Activated CD4-positive, alpha-beta T cell treated with anti-CD3 and anti-CD28 coated beads for 48 hours (primary cell): Measurements from ENCODE around the gene SUN5.

Source experiments
- DNase-seq: peaks from one replicate; pipeline ENCODE4 v3.0.0-alpha.2; 2020

SUN5 gene

GRCh38 chr20:33012327-33013189 is 8.3 kb upstream of the SUN5 start:
- DNase-seq = no peak

GRCh38 chr20:33010674-33011449 is 6.6 kb upstream of the SUN5 start:
- DNase-seq = no peak

- no peak for DNase-seq
These were observed 5.9 kb upstream of the SUN5 start for GRCh38 chr20:33010133-33010504.

GRCh38 chr20:33009214-33010132 is 5.2 kb upstream of the SUN5 start:
- DNase-seq = no peak

- DNase-seq = no peak
These were observed 4.3 kb upstream of the SUN5 start for GRCh38 chr20:33008336-33009213.

- DNase-seq = no peak
These were observed 3.4 kb upstream of the SUN5 start, which contains the start of gene BPIFB2 for GRCh38 chr20:33007376-33008335. TSS of gene BPIFB2 (plus strand) at chr20:33007704. CDS start at chr20:33008575, 871 bp downstream.

- DNase-seq = no peak
These were observed 2.6 kb upstream of the SUN5 start for GRCh38 chr20:33006776-33007375.

GRCh38 chr20:33005908-33006775 is 1.9 kb upstream of the SUN5 start:
- no peak for DNase-seq

- DNase-seq = peak; percentile 49
These were observed 916 bp upstream of the SUN5 start for GRCh38 chr20:33005132-33005566.

- DNase-seq = no peak
These were observed 2.0 kb downstream of the SUN5 start for GRCh38 chr20:33002087-33002808.

GRCh38 chr20:33000802-33001466 is 3.3 kb downstream of the SUN5 start:
- no peak for DNase-seq

- DNase-seq = no peak
These were observed 4.5 kb downstream of the SUN5 start for GRCh38 chr20:32999603-33000250.

- DNase-seq = no peak
These were observed 6.8 kb downstream of the SUN5 start for GRCh38 chr20:32997431-32997830.

GRCh38 chr20:32995802-32996201 is 8.4 kb downstream of the SUN5 start:
- no peak for DNase-seq

- peak; percentile 22 for DNase-seq
These were observed 10.7 kb downstream of the SUN5 start for GRCh38 chr20:32993496-32994050.

GRCh38 chr20:32991792-32992641 is 12.2 kb downstream of the SUN5 start:
- no peak for DNase-seq
